ENCODE data around the gene TSPAN16.
"Not testable (repeated sequence)": the region's sequence is repeated elsewhere in the genome, so short reads cannot be mapped to it uniquely, and the experiment has no call there.

The TSPAN16 gene

DNA sequence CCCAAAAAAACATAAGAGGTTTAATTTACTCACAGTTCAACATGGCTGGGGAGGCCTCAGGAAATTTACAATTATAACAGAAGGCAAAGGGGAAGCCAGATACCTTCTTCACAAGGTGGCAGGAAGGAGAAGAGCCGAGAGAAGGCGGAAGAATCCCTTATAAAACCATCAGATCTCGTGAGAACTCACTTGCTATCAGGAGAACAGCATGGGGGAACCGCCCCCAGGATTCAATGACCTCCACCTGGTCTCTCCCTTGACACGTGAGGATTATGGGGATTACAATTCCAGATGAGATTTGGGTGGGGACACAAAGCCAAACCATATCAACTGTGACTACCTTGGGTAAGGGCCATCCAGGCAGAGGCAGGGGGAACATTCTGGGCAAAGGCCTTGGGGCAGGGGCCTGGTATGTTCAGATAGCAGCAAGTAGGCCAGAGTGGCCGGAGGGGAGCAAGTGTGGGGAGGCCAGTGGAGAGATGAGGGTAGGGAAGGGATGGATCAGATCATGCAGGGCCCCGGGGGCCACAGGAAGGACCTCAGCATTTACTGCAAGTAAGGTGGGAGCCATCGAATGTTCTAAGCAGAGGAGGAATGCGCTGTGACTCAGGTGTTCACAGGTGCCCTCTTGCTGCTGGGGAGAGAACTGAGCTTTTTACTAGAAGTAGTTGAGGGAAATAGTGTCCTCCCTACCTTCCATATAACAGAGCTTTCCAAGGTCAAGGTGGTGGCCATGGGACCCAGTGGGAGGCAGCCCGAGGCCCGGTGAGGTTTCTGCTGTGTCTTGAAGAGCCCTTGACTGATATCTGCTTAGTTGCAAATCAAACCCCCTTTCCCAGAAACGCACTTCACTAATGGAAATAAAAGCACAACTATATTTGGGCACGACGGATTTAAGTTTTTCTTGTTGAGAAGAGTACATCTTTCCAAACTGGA is 25.5 kb downstream of the TSPAN16 start:
- DNase-seq = no peak

DNA sequence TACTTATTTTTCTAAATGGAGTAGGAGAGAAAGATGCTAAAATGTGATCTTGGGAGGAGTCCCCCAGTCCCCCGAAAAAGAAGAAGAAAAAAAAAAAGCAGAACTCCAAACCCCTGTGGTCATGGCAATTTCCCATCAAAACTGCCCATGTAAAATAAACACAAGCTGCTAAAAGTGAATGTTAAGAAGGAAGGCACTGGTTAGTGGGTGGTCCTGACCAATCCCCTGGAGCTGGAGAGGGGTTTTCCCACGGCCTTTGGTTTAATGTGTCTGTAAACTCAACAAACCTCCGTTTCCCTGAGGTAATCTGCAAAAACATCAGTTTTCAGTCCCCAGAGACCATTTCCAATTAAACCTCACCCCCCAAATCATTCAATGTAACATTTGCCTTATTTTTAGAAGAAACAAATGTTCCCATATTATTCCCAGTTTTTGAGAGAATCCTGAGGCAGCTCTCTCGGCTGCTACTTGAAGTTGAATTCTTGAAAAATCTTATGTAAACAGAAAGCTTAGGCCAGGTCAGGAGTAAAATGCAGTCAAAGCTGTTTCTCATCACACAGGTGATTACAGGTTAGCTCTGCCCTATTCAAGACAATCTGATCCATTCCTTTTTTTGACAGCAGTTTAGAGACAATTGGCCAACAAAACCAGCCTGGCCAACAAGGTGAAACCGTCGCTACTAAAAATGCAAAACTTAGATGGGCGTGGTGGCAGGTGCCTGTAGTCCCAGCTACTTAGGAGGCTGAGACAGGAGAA is 26.5 kb downstream of the TSPAN16 start:
- no peak for DNase-seq

DNA sequence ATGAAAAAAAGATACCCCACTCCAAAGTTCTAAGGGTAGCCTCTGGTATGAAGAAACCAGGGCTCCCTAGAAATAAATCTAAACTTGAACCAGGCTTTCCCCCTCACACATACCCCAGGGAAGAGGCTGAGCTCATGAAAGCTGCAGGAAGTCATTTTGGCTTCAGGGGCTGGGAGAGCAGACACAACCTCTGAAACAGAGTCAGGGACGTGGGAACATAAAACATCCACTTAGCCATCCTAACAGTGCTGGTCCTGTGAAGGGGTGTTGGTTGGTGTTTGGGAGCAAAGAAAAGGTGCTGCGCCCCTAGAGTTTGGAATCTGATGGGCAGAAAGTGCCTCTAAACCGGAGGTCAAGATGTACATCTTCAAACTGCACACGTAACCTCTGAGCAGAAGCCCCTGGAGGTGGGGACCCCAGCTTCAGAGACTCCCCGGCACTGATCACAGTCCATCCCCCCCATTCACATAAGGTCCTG is 27.7 kb downstream of the TSPAN16 start:
- no peak for DNase-seq

DNA sequence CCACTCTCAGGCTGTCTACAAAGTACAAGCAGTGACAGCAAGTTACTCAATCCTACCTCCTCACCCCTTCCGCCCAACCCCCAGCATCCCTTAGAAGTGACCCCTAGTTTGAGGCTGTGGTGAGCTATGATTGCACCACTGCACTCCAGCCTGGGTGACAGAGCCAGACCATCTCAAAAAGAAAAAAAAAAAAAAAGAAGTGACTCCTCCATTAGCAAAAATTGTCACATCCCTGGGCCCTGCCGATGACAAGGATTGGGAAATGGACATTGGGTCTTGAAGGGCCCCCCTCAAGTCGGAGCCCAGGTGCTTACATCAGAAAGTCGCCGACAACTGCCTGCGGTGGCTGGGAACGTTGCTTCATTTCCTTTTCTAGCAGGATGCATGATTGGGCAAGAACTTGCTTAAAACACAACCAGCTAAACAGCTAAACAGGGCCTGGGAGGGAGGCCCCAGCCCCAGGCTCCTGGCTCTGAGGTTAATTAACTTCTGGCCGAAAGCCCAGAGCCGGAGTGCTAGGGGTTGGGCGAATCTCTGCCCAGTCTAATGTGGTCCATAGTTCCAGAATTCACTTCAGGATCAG is 28.2 kb downstream of the TSPAN16 start:
- DNase-seq = peak; percentile 33

DNA sequence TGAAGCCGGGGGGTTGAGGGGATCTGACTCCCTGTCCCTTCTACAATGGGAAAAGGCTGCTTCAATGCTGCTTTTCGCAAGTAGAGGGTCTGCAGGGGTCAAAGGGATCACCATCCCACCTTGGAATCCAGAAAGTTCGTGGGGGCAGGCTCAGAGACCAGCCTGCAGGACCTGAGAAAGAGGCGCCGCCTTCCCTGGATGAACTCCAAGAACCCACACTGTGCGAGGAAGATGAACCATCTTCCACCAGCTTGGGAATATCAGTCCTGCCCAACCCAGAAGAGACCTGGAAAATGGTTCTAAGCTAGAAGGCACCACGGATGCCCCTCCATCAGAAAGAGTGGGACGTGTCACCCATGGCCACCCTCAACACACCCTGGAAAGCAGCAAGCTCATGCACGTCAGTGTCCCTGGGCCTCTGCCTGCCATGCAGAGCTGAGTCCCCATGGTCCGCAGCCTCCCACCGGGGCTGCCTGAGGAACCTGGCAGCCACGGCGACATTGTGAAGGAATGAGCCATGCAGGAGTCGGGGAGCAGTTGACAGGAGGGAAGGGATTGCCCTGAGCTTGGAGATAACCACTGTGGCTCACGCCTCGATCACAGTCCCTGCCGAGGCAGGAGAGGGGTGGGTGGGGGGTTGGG is 28.9 kb downstream of the TSPAN16 start:
- DNase-seq = no peak

DNA sequence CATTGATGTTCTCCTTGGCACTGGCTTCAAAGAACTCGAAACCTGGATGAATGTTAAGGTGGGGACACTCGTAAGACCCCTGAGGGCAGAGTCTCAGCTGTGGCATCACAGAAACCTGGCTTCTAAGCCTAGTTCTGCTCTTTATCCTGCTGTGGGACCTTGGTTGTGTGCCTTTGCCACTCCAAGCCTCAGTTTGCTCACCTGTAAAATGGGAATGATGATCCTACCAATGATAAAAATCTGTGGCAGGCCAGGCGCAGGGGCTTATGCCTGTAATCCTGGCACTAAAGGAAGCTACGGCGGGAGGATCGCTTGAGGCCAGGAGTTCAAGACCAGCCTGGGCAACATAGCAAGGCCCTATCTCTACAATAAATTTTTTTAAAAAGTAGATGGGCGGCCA is 29.6 kb downstream of the TSPAN16 start:
- no peak for DNase-seq

DNA sequence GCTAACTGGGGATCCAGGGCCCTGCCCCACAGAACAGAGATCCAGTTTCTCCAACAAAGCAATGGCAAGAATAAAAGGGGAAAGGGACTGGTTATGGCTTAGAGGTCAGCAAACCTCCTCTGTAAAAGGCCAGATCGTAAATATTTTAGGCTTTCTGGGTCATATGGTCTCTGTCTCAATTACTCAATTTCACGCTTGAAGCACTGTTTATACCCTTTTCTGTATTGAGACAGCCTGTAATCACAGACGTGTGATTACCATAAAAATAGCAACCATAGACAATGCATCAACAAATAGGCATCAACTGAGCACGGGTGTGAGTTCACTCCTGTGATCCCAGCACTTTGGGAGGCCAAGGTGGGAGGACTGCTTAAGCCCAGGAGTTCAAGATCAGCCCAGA is 34.2 kb downstream of the TSPAN16 start:
- no peak for DNase-seq

DNA sequence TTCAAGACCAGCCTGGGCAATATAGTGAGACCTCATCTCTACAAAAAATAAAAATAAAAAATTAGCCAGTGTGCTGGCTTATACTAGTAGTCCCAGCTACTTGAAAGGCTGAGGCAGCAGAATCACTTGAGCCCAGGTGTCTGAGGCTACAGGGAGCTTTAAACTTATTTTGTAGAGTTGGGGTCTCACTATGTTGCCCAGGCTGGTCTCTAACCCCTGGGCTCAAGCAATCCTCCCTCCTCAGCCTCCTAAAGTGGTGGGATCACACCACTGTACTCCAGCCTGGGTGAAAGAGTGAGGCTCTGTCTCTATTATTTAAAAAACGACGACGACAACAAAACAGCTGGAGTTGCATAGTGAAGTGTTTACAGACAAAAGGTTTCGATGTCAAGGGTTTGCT is 35.5 kb downstream of the TSPAN16 start:
- DNase-seq = no peak

DNA sequence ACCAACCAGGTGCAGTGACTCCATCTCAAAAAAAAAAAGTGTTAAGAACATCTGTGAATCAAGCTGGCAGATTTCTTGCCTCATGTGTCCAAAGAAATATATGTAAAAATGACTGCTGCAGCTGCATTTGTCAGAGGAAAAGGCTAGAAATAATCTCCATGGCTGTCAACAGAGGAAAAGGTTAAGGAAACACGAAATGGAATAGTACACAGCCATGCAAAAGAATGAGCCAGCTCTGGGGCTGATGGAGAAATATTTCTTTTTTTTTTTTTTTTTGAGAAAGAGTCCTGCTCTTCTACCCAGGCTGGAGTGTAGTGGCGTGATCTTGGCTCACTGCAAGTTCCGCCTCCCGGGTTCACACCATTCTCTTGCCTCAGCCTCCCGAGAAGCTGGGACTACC is 36.9 kb downstream of the TSPAN16 start:
- no peak for DNase-seq

DNA sequence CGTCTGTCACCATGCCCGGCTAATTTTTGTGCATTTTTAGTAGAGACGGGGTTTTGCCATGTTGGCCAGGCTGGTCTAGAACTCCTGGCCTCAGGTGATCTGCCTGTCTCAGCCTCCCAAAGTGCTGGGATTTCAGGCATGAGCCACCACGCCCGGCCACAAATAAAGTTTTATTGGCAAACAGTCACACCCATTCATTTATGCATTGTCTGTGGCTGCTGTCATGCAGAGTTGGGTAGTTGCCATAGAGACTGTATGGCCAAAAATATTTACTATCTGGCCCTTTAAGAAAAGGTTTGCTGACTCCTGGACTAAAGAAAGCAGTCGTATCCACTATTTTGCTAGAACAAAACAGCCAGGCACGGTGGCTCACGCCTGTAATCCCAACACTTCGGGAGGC is 37.9 kb downstream of the TSPAN16 start:
- DNase-seq = not testable (repeated sequence)

DNA sequence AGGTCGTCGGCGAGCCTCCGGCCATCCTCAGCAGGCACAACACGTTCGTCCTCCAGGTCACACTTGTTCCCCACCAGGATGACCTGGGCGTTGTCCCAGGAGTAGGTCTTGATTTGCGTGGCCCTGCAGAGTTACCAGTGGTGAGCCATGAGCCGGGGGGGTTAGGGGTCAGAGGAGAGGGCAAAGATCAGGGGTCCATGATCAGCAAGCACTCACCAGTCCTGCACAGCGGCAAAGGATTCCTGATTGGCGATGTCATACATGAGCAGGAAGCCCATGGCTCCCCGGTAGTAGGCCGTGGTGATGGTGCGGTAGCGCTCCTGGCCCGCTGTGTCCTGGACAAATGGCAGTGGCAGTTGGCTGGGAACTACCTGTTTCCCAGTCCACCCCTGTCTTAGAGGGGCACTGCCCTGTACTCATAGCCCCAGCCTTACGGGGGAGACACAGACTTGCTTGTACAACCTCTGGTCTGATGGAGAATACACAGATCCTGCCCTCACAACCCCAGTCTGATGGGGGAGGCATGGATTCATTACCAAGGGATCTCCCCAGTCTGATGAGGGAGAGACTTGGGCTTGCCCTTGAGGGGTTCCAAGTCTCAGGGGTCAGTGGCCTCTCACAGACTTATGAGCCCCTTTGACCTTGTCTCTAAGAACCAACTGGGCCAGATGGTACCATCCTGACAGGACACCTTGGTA is 39.6 kb downstream of the TSPAN16 start:
- no peak for DNase-seq

DNA sequence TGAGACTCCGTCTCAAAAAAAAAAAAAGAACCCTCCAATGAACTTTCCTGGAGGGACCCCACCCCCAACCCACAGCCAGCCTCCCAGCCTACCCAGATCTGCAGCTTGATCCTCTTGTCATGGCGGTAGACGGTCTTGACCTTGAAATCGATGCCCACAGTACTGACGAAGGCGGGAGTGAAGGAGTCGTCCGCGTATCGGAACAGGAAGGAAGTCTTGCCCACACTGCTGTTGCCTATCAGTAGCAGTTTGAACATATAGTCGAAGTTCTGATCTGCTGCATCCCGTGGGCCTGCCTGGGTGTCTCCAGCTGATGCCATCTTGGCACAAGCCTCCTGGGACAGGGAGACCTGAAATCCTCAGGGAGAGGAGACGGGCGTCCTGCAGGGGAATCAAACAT is 41.1 kb downstream of the TSPAN16 start:
- no peak for DNase-seq

DNA sequence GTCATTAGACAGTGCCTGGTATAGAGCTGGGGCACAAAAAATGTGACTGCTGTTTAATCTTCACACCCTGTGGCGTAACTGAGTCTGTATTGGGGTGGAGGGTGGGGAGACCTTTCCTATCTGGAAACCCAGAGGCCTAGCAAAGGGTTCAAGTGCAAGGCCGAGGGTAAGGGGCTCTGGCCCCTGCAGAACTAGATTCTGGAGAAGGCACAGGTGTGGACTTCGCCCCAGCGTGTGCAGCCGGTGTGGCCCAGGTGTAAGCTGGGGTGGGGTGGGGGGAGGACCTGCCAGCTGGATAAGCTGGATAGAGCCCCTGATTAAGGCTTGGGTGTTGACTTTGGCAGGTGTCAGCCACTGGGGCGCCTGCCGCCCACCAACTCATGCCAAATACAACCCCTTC is 42.2 kb downstream of the TSPAN16 start:
- no peak for DNase-seq

DNA sequence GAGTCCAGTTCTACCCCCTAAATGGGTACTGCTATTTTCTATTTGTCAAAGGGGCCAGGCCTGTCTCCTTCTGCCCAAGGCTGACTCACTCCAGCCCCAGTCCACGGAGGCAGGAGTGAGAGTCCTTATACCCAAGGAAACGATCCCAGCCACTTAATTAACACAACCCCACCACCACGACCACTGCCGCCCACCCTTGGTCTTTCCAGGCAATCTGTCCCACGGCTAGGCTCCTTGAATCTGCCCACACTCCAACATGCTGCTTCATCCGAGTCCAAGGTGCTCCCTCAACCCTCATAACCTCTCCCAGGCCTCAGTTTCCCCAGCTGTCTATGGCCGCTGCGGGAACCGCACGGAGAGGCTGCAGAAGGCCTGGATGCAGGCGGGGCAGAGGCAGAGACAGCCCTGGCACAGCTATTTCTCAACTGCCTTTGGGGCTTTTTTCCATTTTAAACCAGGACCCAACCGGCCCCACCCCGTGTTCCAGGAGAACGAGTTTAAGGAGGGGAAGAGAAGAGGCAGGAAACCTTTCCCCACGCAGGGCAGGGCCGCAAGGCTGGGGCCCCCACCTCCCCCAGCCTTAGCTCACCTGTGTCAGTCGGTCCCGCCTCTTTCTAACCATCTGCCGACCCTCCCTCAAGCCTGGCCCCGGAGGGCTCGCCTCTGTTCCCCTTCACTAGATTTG is 42.8 kb downstream of the TSPAN16 start:
- DNase-seq = no peak

DNA sequence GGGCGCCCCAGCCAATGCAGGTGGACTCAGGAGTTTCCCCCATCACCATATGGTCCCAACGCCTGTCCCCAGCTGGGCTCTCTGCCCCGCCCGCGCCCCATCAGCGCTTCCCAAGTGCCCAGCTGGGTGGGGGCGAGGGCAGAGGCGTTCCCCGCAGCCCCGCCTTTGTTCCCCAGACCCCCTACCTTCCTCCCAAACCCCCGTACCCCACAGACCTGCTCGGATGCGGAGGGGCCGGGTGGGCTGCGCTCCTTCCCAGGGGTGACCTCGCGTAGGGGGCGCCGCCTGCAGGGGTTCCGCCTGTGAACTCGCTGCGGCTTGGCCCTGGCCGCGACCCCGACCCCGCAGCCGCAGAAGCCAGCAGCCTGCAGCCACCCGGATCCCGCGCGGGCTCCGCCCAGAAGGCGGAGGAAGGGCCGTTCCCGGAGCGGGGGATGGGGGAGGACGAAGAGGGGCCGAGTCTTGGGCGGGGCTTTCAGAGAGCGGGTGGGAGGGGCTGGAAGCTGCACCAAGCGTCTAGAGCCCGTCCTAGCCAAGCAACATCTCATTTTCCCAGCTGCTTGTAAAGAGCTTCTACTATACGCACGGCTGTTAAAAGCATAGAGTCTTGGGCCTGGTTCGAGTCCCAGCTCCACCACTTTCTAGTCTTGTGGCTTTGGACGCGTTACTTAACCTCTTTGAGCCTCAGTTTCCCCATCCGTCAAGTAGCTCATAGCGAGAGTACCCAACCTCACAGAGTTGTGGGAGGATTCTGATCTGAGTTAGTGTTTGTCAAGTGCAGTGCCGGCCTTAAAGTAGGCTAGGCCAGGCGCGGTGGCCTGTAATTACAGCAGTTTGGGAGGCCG is 43.5 kb downstream of the TSPAN16 start, which contains the start of gene RAB3D:
TSS of gene RAB3D (minus strand) at position 404 of the 845 bp plus-strand sequence. CDS start 2,258 bp downstream, outside the sequence.
- DNase-seq = peak; percentile 84

DNA sequence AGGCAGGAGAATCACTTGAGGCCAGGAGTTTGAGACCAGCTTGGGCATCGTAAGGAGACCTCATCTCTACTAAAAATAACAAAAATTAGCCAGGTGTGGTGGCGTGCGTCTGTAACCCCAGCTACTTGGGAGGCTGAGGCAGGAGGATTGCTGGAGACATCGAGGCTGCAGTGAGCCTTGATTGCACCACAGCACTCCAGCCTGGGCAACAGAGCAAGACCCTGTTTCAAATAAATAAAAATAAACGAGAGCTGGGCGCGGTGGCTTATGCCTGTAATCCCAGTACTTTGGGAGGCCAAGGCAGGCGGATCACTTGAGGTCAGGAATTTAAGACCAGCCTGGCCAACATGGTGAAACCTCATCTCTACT is 44.1 kb downstream of the TSPAN16 start:
- not testable (repeated sequence) for DNase-seq

DNA sequence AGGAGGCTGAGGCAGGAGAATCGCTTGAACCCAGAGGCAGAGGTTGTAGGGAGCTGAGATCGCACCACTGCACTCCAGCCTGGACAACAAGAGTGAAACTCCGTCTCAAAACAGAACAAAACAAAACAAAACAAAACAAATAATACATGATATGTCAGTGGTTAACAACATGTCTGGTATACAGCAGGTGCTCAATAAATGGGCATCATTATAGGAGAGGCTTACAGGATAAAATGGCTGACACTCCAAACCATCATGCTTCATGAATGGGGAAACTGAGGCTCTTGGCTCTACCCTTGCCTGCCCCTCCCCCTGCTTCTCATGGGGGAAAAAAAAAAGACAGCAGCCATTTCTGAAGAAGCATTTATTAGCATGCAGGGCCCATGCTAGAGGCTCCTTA is 46.5 kb downstream of the TSPAN16 start:
- no peak for DNase-seq

DNA sequence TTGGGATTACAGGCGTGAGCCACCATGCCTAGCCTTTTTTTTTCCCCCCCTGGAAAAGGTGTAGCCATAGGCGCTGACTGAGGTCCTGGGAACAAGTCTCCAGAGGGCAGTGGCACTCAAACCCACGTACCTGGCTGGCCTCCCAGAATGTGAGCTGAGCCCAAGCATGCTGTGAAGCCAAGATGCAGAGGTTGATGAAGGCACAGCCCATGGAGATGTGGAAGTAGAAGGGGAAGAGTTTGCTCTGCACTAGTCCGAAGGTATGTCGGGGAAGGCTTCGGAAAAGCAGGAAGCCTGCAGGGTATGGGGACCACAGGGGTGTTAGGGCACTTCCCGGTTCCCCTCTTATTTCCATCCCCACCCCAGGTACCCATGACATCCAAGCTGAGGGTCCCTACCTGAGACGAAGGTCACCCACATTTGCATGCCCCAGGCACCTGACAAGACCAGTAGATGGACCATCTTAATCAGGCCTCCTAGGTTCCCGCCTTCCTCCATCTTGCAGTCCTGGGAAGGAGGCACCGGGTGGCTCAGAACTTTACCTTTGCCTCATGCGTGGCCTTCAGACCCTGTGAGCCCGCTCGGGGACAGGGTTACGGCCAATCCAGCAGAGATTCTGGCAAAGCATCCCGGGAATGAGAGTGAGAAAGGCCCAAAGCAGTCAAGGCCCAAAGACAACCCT is 49.3 kb downstream of the TSPAN16 start:
- DNase-seq = no peak

DNA sequence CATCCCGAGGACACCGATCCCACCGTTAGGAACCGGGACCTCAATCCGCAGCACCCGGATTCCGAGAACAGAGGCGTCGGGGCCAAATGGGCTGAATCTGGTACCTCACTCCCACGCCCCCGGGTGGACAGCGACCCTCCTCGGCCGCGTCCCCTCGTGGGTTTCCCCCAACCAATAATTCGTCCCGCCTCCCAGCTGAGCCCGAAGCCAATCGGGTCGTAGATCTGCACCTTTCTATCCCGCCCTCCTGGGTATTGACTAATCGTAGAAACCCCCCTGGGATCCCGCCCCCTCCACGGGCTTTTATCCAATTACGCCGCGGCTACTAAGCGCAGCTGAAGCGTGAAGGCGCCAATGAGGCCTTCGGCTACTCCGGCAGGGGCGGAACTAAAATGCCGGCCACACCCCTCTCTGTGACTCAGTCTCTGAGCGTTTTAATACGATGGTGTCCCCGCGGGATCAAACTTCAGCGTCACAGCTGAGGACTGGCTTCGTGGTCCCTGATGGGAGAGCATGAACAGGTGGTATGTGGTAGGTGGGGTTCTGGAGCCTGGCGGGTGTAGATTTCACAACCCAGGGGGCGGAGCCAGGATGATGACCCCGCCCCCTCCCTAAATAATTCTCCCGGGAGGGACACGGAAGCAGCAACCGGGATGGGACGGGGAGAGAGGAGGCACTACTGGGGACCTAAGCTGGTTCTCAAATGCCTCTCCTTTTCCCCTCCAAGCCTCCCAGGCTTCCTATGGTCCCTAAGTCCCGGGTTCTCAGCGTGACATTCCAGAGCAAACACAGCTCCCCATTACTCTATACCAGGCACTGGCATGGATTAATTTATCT is 50.4 kb downstream of the TSPAN16 start, which contains the start of the genes CCDC159 and TMEM205:
TSS of gene CCDC159 (plus strand) at position 416 of the 837 bp plus-strand sequence. CDS start at position 504, 88 bp downstream.
TSS of gene TMEM205 (minus strand) at position 165 of the 837 bp plus-strand sequence. CDS start 649 bp downstream, outside the sequence.
- DNase-seq = peak; percentile 99
